ENCODE data around the gene PDE2A.

GRCh38 chr11:72586321-72587090 is 87.7 kb downstream of the PDE2A start:
- TF ChIP-seq GATA2 (IDR thresholded peaks at IDR 0.05; ENCODE audit: low read depth, low read length) = no peak
- no peak for TF ChIP-seq GATA3 (IDR thresholded peaks at IDR 0.05; ENCODE audit: low read depth, low read length)
